Ascending aorta (tissue), 2 donors: ENCODE measurements around the gene CDC5L. TPM values are rescaled to one million over a fixed set of nuclear protein-coding genes. Genes with fewer than 3 reads are reported as not detected.
A peak's percentile ranks its signal among the peaks of the same experiment; 100 is the strongest.

Experiments
- DNase-seq, 2 donors: peaks; one replicate each; pipeline ENCODE4 v3.0.0-alpha.2; 2019; ENCODE audit warnings: low spot score in 2 of 2
- H3K27ac ChIP-seq, 2 donors: fragments of 200-600 bp; sonication (generic); one replicate each; pipeline ENCODE4 v1.5.1; 2016 to 2017; ENCODE audit warnings: mild to moderate bottlenecking in 1 of 2
- H3K27me3 ChIP-seq: fragments of 200-600 bp; sonication (generic); one replicate; pipeline ENCODE4 v1.5.1; 2017
- H3K36me3 ChIP-seq, 2 donors: fragments of 200-600 bp; sonication (generic); one replicate each; pipeline ENCODE4 v1.5.1; 2016
- H3K4me1 ChIP-seq, 2 donors: fragments of 200-600 bp; sonication (generic); one replicate each; pipeline ENCODE4 v1.5.1; 2016 to 2017; ENCODE audit warnings: mild to moderate bottlenecking in 1 of 2
- H3K4me3 ChIP-seq, 2 donors: fragments of 200-600 bp; sonication (generic); one replicate each; pipeline ENCODE4 v1.5.1; 2016 to 2017; ENCODE audit warnings: mild to moderate bottlenecking in 1 of 2
- H3K9me3 ChIP-seq, 2 donors: fragments of 200-600 bp; sonication (generic); one replicate each; pipeline ENCODE4 v1.5.1; 2016
- CTCF ChIP-seq, 3 experiments: fragments of 200-600 bp in 2 of 3; fragments of 450-650 bp in 1 of 3; sonication (generic) in 2 of 3; IDR thresholded peaks; one replicate each; pipeline ENCODE4 v1.5.1; 2016 to 2019; ENCODE audit warnings: antibody characterized with exemption in 3 of 3, mild to moderate bottlenecking in 1 of 3, moderate library complexity in 1 of 3
- intact Hi-C: fragments of 100-400 bp; cut with DNase I; formaldehyde crosslinking; loops from one replicate; pipeline ENCODE4 v1.15.1; 2023
- total RNA-seq: library from RNA; depleted of rRNA; stranded (reverse); fragments of >200 nt; gene quantifications from one replicate; pipeline ENCODE4 v1.1.0, GENCODE V29; 2016

Gene CDC5L
- total RNA-seq, 1 donor from 2014 or later, result 10.9 TPM

- Histone ChIP-seq H3K27ac (peak overlapping the region in 1 of 2 donors; percentile 29), H3K36me3 (peaks cover 38 to 62% of the 10 kb centered on the region in 2 donors), H3K27me3 (no peaks in the 10 kb centered on the region), H3K9me3 (no peaks in the 10 kb centered on the region), H3K4me1 (peaks cover 3 to 16% of the 10 kb centered on the region in 2 donors), H3K4me3 (no peak overlapping the region)
- DNase-seq, result no peak
- TF ChIP-seq CTCF (IDR thresholded peaks at IDR 0.05), result no peak
- intact Hi-C loops, result no loop called here
Observed at GRCh38 chr6:44428682-44429081, 41.2 kb downstream of the CDC5L start.

- H3K4me1 ChIP-seq, result peaks cover 3 to 28% of the 10 kb centered on the region in 2 donors
- no peak for TF ChIP-seq CTCF (IDR thresholded peaks at IDR 0.05)
- DNase-seq, result no peak
- no peaks in the 10 kb centered on the region for H3K27me3 ChIP-seq
- no peaks in the 10 kb centered on the region for H3K9me3 ChIP-seq
- intact Hi-C loops, result no loop called here
- peaks cover 26 to 46% of the 10 kb centered on the region in 2 donors for H3K36me3 ChIP-seq
- no peak overlapping the region for H3K4me3 ChIP-seq
- H3K27ac ChIP-seq, result peak overlapping the region; percentile 1 to 72
Observed at GRCh38 chr6:44430326-44430725, 42.8 kb downstream of the CDC5L start.

GRCh38 chr6:44431118-44431725 is 43.7 kb downstream of the CDC5L start:
- DNase-seq, result no peak
- peaks cover 19 to 39% of the 10 kb centered on the region in 2 donors for H3K36me3 ChIP-seq
- peaks cover 3 to 33% of the 10 kb centered on the region in 2 donors for H3K4me1 ChIP-seq
- TF ChIP-seq CTCF (IDR thresholded peaks at IDR 0.05), result peak; percentile 54 to 71 (median 65)
- H3K9me3 ChIP-seq, result no peaks in the 10 kb centered on the region
- intact Hi-C loops, result loop anchor here (1.0 kb wide), 1 partner anchor 25 kb away; no protein-coding TSS in a partner anchor
- peak overlapping the region; percentile 28 to 72 for H3K27ac ChIP-seq
- peak overlapping the region in 1 of 2 donors; percentile 31 for H3K4me3 ChIP-seq
- H3K27me3 ChIP-seq, result no peaks in the 10 kb centered on the region

- peak overlapping the region; percentile 30 to 72 for H3K27ac ChIP-seq
Observed at GRCh38 chr6:44432227-44432626, 44.7 kb downstream of the CDC5L start.

GRCh38 chr6:44432726-44433125 is 45.2 kb downstream of the CDC5L start:
- Histone ChIP-seq H3K4me3 (no peak overlapping the region), H3K36me3 (peaks cover 12 to 24% of the 10 kb centered on the region in 2 donors), H3K4me1 (peaks cover 3 to 33% of the 10 kb centered on the region in 2 donors), H3K27ac (peak overlapping the region; percentile 30 to 72), H3K27me3 (no peaks in the 10 kb centered on the region), H3K9me3 (no peaks in the 10 kb centered on the region)
- DNase-seq, result no peak
- intact Hi-C loops, result no loop called here
- no peak for TF ChIP-seq CTCF (IDR thresholded peaks at IDR 0.05)

More at GRCh38 chr6:44432227-44432626, 44.7 kb downstream of the CDC5L start:
- Histone ChIP-seq H3K9me3 (no peaks in the 10 kb centered on the region), H3K27me3 (no peaks in the 10 kb centered on the region), H3K4me1 (peaks cover 3 to 33% of the 10 kb centered on the region in 2 donors), H3K36me3 (peaks cover 12 to 29% of the 10 kb centered on the region in 2 donors), H3K4me3 (no peak overlapping the region)
- intact Hi-C loops, result no loop called here
- no peak for DNase-seq
- TF ChIP-seq CTCF (IDR thresholded peaks at IDR 0.05), result no peak
